Measurements from ENCODE around the gene SLC34A1. TPM values are rescaled to one million over a fixed set of nuclear protein-coding genes. Genes with fewer than 3 reads are reported as not detected.

The SLC34A1 gene
- total and polyA plus RNA-seq, 2 of the 4 experiments (the other 2 are of a cell fraction): not detected

DNA sequence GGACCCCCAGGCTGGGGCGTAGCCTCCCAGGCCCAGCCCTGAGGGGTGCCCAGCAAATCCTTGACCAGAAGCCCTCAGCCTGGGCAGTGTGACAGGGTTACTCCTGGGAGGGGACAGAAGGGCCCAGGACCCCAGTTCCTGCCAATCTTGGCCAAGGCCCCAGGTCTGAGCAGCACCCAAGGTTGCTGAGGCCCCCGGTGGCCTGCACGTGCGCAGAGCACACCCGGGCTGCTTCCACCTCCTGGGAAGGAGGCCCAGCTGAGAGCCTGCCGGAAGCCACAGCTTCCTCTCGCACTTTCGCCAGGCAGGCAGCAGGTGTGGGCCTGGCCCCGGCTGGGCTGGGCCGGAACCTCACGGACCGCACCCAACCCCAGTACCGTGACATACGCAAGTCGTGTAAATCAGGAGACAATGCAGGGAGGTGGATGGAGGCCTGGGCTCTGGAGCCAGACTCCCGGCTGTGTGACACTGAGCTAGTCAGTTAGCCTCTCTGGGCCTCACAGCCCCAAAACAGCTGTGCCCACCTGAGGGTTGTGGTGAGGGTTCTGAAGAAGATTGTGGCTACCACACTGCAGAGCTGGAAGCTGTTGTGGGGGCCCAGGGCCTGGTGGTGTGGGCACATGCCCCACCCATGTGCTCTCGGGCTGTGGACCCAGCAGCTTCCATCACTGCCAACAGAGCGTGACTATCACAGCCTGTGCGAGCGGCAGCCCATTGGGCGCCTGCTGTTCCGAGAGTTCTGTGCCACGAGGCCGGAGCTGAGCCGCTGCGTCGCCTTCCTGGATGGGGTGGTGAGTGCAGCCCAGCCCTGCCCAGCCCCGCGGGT is 47.3 kb downstream of the SLC34A1 start (continued):
- no peak for TF ChIP-seq ELK1 (IDR thresholded peaks at IDR 0.05; ENCODE audit: borderline replicate concordance, low read depth, low read length)

DNA sequence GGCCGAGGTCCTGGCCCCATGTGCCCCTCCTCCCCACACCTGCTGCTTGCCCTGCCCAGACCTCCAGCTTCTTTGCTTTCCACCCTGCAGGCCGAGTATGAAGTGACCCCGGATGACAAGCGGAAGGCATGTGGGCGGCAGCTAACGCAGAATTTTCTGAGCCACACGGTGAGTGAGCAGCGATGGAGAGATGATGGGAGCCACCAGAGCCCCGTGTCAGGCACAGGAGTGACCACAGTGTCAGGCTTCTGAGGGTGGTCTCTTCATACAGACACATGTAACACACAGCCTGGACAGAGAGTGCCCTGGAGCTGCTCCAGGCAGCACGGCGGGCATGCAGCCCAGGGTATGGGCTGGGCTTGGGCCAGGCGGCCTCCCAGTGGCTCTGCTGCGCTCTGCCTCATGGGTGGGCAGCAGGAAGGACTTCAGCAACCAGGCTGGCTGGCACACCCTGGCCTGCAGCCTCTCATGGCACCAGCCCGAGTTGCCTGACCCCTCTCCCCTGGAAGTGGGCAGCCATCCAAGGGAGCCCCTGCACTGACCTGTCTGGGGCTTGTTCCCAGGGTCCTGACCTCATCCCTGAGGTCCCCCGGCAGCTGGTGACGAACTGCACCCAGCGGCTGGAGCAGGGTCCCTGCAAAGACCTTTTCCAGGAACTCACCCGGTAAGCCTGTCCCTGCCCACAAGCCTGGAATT is 48.1 kb downstream of the SLC34A1 start:
- Histone ChIP-seq H2AFZ (replicated peaks; ENCODE audit: low read length, poor library complexity) (no peak overlapping the region), H3K4ac (ENCODE audit: low read depth, low read length) (no peak overlapping the region), H3K79me1 (ENCODE audit: low read depth in 1 of 2, low read length in 2 of 2) (peaks cover 11 to 38% of the 10 kb centered on the region in 2 experiments), H4K20me1 (ENCODE audit: insufficient read depth, low read length) (peaks cover 28% of the 10 kb centered on the region), H3K14ac (replicated peaks; ENCODE audit: low read depth, low read length) (no peak overlapping the region), H2BK5ac (ENCODE audit: low read depth, low read length, poor library complexity, severe bottlenecking) (no peak overlapping the region), H3K27me3 (ENCODE audit: control insufficient read depth, insufficient read depth, low read length) (no peaks in the 10 kb centered on the region), H2BK15ac (ENCODE audit: low read depth, low read length) (no peak overlapping the region), H2BK120ac (ENCODE audit: low read depth, low read length) (no peak overlapping the region), H3K18ac (ENCODE audit: low read depth, low read length) (no peak overlapping the region), H2AK5ac (ENCODE audit: low read depth, low read length) (no peak overlapping the region), H4K91ac (ENCODE audit: insufficient read depth, low read depth, low read length) (no peak overlapping the region), H4K8ac (ENCODE audit: low read depth in 2 of 2, low read length in 2 of 2) (no peak overlapping the region), H3K4me2 (ENCODE audit: low read depth, low read length) (no peak overlapping the region), H3K56ac (ENCODE audit: extremely low read depth, insufficient read depth, low read length) (no peak overlapping the region), H2BK20ac (ENCODE audit: low read depth, low read length) (no peak overlapping the region), H3K23ac (ENCODE audit: low read depth, low read length) (no peak overlapping the region), H3K4me3 (ENCODE audit: insufficient read depth, low read depth, low read length) (no peak overlapping the region), H3K9me3 (ENCODE audit: control insufficient read depth, insufficient read depth, low read length) (no peaks in the 10 kb centered on the region), H3K4me1 (ENCODE audit: control insufficient read depth, insufficient read depth, low read length) (peaks cover 8% of the 10 kb centered on the region), H3K27ac (ENCODE audit: insufficient read depth, low read length) (no peak overlapping the region), H4K5ac (ENCODE audit: low read depth, low read length) (no peak overlapping the region), H3K36me3 (ENCODE audit: control insufficient read depth, insufficient read depth, low read length) (peaks cover 42% of the 10 kb centered on the region), H3K9ac (ENCODE audit: low read depth, low read length) (no peak overlapping the region), H3K9me1 (ENCODE audit: insufficient read depth, low read length) (peaks cover 7% of the 10 kb centered on the region; the same call in 1 of the 2 replicates), H2AK9ac (replicated peaks; ENCODE audit: low read depth, low read length, poor library complexity) (no peak overlapping the region)
- CTCF ChIA-PET: no interaction called here
- in situ Hi-C loops (cut with MboI; ENCODE audit: low sequenced_read_pairs) (no loop called here), intact Hi-C loops (cut with micrococcal nuclease) (no loop called here), dilution Hi-C loops (cut with HindIII; ENCODE audit: low sequenced_read_pairs, unreplicated experiment) (no loop called here)
- no peak for DNase-seq
- 82% methylated on average over 12 of the region's 18 CpGs; no CpG with 5 or more reads in 1 of the 2 experiments for WGBS, 2 experiments (ENCODE audit: extremely low coverage in 2 of 2, insufficient read length in 1 of 2)
- no peak for ATAC-seq (ENCODE audit: low read depth)
- POLR2A ChIA-PET (ENCODE audit: unreplicated experiment): no interaction called here
- no TSS peak for BruUV-seq (replicated peaks)
- TF ChIP-seq BHLHE40 (IDR thresholded peaks at IDR 0.05; ENCODE audit: low read depth, low read length): no peak
- TF ChIP-seq MAZ (IDR thresholded peaks at IDR 0.05; ENCODE audit: borderline replicate concordance, low read depth, low read length): no peak
- TF ChIP-seq FOS (IDR thresholded peaks at IDR 0.05; ENCODE audit: low read depth, low read length): no peak
- TF ChIP-seq, protein P1, sequence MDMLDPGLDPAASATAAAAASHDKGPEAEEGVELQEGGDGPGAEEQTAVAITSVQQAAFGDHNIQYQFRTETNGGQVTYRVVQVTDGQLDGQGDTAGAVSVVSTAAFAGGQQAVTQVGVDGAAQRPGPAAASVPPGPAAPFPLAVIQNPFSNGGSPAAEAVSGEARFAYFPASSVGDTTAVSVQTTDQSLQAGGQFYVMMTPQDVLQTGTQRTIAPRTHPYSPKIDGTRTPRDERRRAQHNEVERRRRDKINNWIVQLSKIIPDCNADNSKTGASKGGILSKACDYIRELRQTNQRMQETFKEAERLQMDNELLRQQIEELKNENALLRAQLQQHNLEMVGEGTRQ (IDR thresholded peaks at IDR 0.05; ENCODE audit: low read depth, low read length): no peak
- TF ChIP-seq CEBPB (IDR thresholded peaks at IDR 0.05; ENCODE audit: low read depth, low read length): no peak
- TF ChIP-seq RAD21 (IDR thresholded peaks at IDR 0.05; ENCODE audit: low read length): no peak
- no peak for TF ChIP-seq RCOR1 (IDR thresholded peaks at IDR 0.05; ENCODE audit: insufficient replicate concordance, low read length)
- no peak for TF ChIP-seq RFX5 (IDR thresholded peaks at IDR 0.05; ENCODE audit: low read depth, low read length)
- no peak for TF ChIP-seq MAFK (IDR thresholded peaks at IDR 0.05; ENCODE audit: low read depth, low read length)
- TF ChIP-seq NFE2L2 (IDR thresholded peaks at IDR 0.05; ENCODE audit: low read depth, low read length): no peak
- TF ChIP-seq POLR2A (IDR thresholded peaks at IDR 0.05; ENCODE audit: low read depth, low read length): no peak
- TF ChIP-seq SMC3 (IDR thresholded peaks at IDR 0.05; ENCODE audit: low read depth, low read length): no peak

Measured in IMR-90 (cell line).